ENCODE data around the gene OR2M3.

DNA sequence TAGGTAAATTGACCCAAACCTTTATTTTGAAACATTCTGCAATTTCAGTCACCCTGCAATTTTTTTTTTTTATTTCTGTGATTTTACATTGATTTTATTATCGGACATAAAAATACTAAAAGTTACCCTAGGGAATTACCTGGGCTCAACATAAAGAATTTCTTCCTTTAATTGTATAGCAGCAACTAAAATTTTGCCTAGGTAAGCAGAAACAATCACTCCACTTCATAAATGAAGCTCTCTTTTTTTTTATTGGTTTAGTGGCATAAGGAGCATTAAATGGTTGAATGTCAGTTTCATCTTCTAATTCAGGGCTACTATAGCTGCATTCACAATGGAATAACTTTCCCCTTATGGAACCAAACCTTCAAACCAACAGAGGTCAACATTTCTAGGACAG lies 18.8 kb downstream of the OR2M3 start:
- TF ChIP-seq ZNF644 (tag; IDR thresholded peaks at IDR 0.05; ENCODE audit: low read depth) = no peak
- no peak for TF ChIP-seq RFX1 (IDR thresholded peaks at IDR 0.05)
- TF ChIP-seq RAD21 (CRISPR knock-in tag; conservative IDR thresholded peaks at IDR 0.05 in 1 of 2, IDR thresholded peaks at IDR 0.05 in 1 of 2) = no peak
- TF ChIP-seq HNRNPH1 (optimal IDR thresholded peaks at IDR 0.05; ENCODE audit: low read depth, low read length) = no peak
- no peak for TF ChIP-seq MAZ (CRISPR knock-in tag; conservative IDR thresholded peaks at IDR 0.05 in 1 of 2, IDR thresholded peaks at IDR 0.05 in 1 of 2)
- TF ChIP-seq, protein P1, sequence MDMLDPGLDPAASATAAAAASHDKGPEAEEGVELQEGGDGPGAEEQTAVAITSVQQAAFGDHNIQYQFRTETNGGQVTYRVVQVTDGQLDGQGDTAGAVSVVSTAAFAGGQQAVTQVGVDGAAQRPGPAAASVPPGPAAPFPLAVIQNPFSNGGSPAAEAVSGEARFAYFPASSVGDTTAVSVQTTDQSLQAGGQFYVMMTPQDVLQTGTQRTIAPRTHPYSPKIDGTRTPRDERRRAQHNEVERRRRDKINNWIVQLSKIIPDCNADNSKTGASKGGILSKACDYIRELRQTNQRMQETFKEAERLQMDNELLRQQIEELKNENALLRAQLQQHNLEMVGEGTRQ (CRISPR knock-in tag; IDR thresholded peaks at IDR 0.05) = no peak
- TF ChIP-seq CHD2 (IDR thresholded peaks at IDR 0.05; ENCODE audit: low read depth, low read length) = no peak
- TF ChIP-seq IRF2 (CRISPR knock-in tag; IDR thresholded peaks at IDR 0.05) = no peak
- no peak for TF ChIP-seq JUNB (CRISPR knock-in tag; conservative IDR thresholded peaks at IDR 0.05)
- no peak for TF ChIP-seq ARNT (IDR thresholded peaks at IDR 0.05)
- no peak for TF ChIP-seq EP300 (IDR thresholded peaks at IDR 0.05; ENCODE audit: low read length)
- no peak for TF ChIP-seq ZNF232 (CRISPR knock-in tag; IDR thresholded peaks at IDR 0.05)
- TF ChIP-seq, protein P2, sequence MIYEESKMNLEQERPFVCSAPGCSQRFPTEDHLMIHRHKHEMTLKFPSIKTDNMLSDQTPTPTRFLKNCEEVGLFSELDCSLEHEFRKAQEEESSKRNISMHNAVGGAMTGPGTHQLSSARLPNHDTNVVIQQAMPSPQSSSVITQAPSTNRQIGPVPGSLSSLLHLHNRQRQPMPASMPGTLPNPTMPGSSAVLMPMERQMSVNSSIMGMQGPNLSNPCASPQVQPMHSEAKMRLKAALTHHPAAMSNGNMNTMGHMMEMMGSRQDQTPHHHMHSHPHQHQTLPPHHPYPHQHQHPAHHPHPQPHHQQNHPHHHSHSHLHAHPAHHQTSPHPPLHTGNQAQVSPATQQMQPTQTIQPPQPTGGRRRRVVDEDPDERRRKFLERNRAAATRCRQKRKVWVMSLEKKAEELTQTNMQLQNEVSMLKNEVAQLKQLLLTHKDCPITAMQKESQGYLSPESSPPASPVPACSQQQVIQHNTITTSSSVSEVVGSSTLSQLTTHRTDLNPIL (CRISPR knock-in tag; IDR thresholded peaks at IDR 0.05) = no peak
- TF ChIP-seq ETV5 (CRISPR knock-in tag; IDR thresholded peaks at IDR 0.05; ENCODE audit: low read depth) = no peak
